LoVo (cell line): ENCODE results near the gene FNTB.

Source experiments
- DNase-seq: peaks from one replicate; pipeline ENCODE4 v3.0.0-alpha.2; 2016; ENCODE audit warnings: low spot score

The FNTB gene

GRCh38 chr14:64979336-64980074 is 7.2 kb upstream of the FNTB start:
- no peak for DNase-seq

GRCh38 chr14:64983439-64984310 is 3.0 kb upstream of the FNTB start:
- peak; percentile 47 for DNase-seq

GRCh38 chr14:64987438-64987767 is 708 bp downstream of the FNTB start:
- no peak for DNase-seq

- no peak for DNase-seq
Observed at GRCh38 chr14:64990296-64990695, 3.6 kb downstream of the FNTB start.

GRCh38 chr14:64990939-64991338 is 4.2 kb downstream of the FNTB start:
- no peak for DNase-seq

- no peak for DNase-seq
Observed at GRCh38 chr14:64992328-64992885, 5.7 kb downstream of the FNTB start.

GRCh38 chr14:64993266-64993930 is 6.7 kb downstream of the FNTB start:
- DNase-seq: no peak

GRCh38 chr14:64994540-64994939 is 7.8 kb downstream of the FNTB start:
- DNase-seq: no peak

GRCh38 chr14:64995291-64995690 is 8.6 kb downstream of the FNTB start:
- no peak for DNase-seq

- no peak for DNase-seq
Observed at GRCh38 chr14:64997108-64997794, 10.6 kb downstream of the FNTB start.

- no peak for DNase-seq
Observed at GRCh38 chr14:64998455-64998931, 11.8 kb downstream of the FNTB start.

- DNase-seq: no peak
Observed at GRCh38 chr14:65000898-65001591, 14.3 kb downstream of the FNTB start.

GRCh38 chr14:65001723-65002122 is 15.0 kb downstream of the FNTB start:
- DNase-seq: no peak

GRCh38 chr14:65002586-65003210 is 16.0 kb downstream of the FNTB start:
- no peak for DNase-seq

- no peak for DNase-seq
Observed at GRCh38 chr14:65003394-65003793, 16.7 kb downstream of the FNTB start.

- DNase-seq: no peak
Observed at GRCh38 chr14:65006261-65006721, 19.6 kb downstream of the FNTB start.

- no peak for DNase-seq
Observed at GRCh38 chr14:65007202-65007601, 20.5 kb downstream of the FNTB start.

GRCh38 chr14:65010211-65010931 is 23.7 kb downstream of the FNTB start:
- DNase-seq: no peak

GRCh38 chr14:65011538-65011937 is 24.8 kb downstream of the FNTB start:
- DNase-seq: no peak

- no peak for DNase-seq
Observed at GRCh38 chr14:65012353-65012752, 25.7 kb downstream of the FNTB start.
